A673 (cell line): Measurements from ENCODE around the gene BUD31. TPM values are rescaled to one million over a fixed set of nuclear protein-coding genes. Genes with fewer than 3 reads are reported as not detected.

Experiments used
- BruUV-seq: library from RNA; stranded (reverse); fragments of 400-500 nt; replicated peaks from 2 replicates; lab custom pipeline; 2021; lab: Mats Ljungman, UMichigan
- CTCF ChIA-PET: fragments of 300-600 bp; sonication (Branson Sonifier 250); formaldehyde crosslinking; loops from one replicate; lab custom pipeline; 2022; ENCODE audit warnings: antibody characterized with exemption; lab: Charles Lee
- POLR2A ChIA-PET: fragments of 300-600 bp; sonication (Branson Sonifier 250); formaldehyde crosslinking; loops from one replicate; lab custom pipeline; 2022; ENCODE audit warnings: antibody characterized with exemption; ENCODE audit not compliant: low non-redundant PET; lab: Charles Lee
- DNase-seq: peaks from one replicate; pipeline ENCODE4 v3.0.0-alpha.2; 2015; ENCODE audit warnings: low spot score
- H3K27ac ChIP-seq: fragments of 200-600 bp; sonication (generic); 2 replicates; pipeline ENCODE4 v1.5.1; 2016; ENCODE audit warnings: mixed run types, low read depth, mild to moderate bottlenecking, mixed read lengths, antibody characterized with exemption, low read length; ENCODE audit not compliant: poor library complexity, severe bottlenecking
- H3K27me3 ChIP-seq: fragments of 200-600 bp; sonication (generic); replicated peaks from 2 replicates; pipeline ENCODE4 v1.6.1; 2017; ENCODE audit warnings: mixed run types, low read depth, mild to moderate bottlenecking, mixed read lengths, antibody characterized with exemption, low read length; ENCODE audit not compliant: insufficient read depth, poor library complexity
- H3K36me3 ChIP-seq: fragments of 200-600 bp; sonication (generic); 2 replicates; pipeline ENCODE4 v1.6.1; 2016; ENCODE audit warnings: mixed run types, mild to moderate bottlenecking, mixed read lengths, antibody characterized with exemption, low read length; ENCODE audit not compliant: insufficient read depth, poor library complexity, severe bottlenecking
- H3K4me1 ChIP-seq: fragments of 200-600 bp; sonication (generic); 2 replicates; pipeline ENCODE4 v1.6.1; 2017; ENCODE audit warnings: mixed run types, mild to moderate bottlenecking, mixed read lengths, antibody characterized with exemption, low read length; ENCODE audit not compliant: insufficient read depth, poor library complexity, severe bottlenecking
- H3K4me3 ChIP-seq: fragments of 200-600 bp; sonication (generic); 2 replicates; pipeline ENCODE4 v1.5.1; 2016; ENCODE audit warnings: low read depth, mixed run types, mild to moderate bottlenecking, mixed read lengths, low read length; ENCODE audit not compliant: poor library complexity, severe bottlenecking
- H3K9me3 ChIP-seq: fragments of 200-600 bp; sonication (generic); 2 replicates; pipeline ENCODE4 v1.6.1; 2016; ENCODE audit warnings: mixed run types, low read depth, mild to moderate bottlenecking, mixed read lengths, antibody characterized with exemption, low read length; ENCODE audit not compliant: poor library complexity, severe bottlenecking
- EZH2 ChIP-seq: fragments of 200-600 bp; sonication (generic); IDR thresholded peaks from 2 replicates; pipeline ENCODE4 v1.6.1; 2017; ENCODE audit warnings: borderline replicate concordance, low read depth, mild to moderate bottlenecking, mixed read lengths, antibody characterized with exemption, low read length; ENCODE audit not compliant: poor library complexity, severe bottlenecking
- intact Hi-C: fragments of 100-400 bp; cut with micrococcal nuclease; formaldehyde crosslinking; loops from one replicate; pipeline ENCODE4 v1.10.0; 2022; ENCODE audit not compliant: unreplicated experiment
- total RNA-seq: library from RNA; stranded (reverse); gene quantifications from 2 replicates; pipeline ENCODE4 v1.2.3, GENCODE V29; 2021
- TF ChIP-seq, protein P1 (sequence below): fragments of 300-800, 200-600 bp; sonication (generic); conservative IDR thresholded peaks from 2 replicates; pipeline ENCODE4 v1.5.1; 2017; ENCODE audit warnings: low read depth, mild to moderate bottlenecking, antibody characterized with exemption, low read length, moderate library complexity, mixed read lengths

The BUD31 gene
- total RNA-seq, 1 experiment from 2014 or later = 194 TPM

DNA sequence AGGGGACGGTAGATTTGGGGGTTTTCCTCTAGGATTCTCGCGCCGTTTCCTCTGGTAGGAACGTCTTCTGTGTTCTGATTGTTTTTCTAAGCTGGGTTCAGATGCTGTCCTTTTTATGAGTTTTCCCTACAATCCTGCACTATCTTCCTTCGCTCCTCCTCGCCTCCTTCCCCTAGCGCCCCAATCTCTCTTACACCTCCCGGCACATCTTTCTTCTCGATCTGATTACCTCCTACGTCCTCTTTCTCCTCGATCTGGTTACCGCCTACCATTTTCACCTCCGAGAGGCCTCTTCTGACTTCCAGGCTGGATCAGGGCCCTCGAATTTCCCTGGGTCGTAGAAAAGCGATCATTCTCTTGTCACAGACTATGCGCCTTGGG is 413 bp downstream of the BUD31 start:
- no peak for DNase-seq
- Histone ChIP-seq H3K9me3 (no peaks in the 10 kb centered on the region), H3K4me1 (peaks cover 22% of the 10 kb centered on the region), H3K27ac (peak overlapping the region; percentile 99), H3K4me3 (peak overlapping the region; percentile 97), H3K36me3 (peaks cover 44% of the 10 kb centered on the region), H3K27me3 (no peaks in the 10 kb centered on the region)
- no peak for TF ChIP-seq EZH2
- TF ChIP-seq, protein P1, sequence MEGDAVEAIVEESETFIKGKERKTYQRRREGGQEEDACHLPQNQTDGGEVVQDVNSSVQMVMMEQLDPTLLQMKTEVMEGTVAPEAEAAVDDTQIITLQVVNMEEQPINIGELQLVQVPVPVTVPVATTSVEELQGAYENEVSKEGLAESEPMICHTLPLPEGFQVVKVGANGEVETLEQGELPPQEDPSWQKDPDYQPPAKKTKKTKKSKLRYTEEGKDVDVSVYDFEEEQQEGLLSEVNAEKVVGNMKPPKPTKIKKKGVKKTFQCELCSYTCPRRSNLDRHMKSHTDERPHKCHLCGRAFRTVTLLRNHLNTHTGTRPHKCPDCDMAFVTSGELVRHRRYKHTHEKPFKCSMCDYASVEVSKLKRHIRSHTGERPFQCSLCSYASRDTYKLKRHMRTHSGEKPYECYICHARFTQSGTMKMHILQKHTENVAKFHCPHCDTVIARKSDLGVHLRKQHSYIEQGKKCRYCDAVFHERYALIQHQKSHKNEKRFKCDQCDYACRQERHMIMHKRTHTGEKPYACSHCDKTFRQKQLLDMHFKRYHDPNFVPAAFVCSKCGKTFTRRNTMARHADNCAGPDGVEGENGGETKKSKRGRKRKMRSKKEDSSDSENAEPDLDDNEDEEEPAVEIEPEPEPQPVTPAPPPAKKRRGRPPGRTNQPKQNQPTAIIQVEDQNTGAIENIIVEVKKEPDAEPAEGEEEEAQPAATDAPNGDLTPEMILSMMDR = no peak
- intact Hi-C loops = no loop called here
- POLR2A ChIA-PET = interaction anchor here (0.5 to 0.8 kb wide), 3 partner anchors 14 to 149 kb away, joined by 3 read pairs; partner anchors contain the start of gene ZNF655
- CTCF ChIA-PET = no interaction called here
- BruUV-seq = TSS peak; percentile 39

GRCh38 chr7:99409806-99410205 is 1.0 kb downstream of the BUD31 start:
- POLR2A ChIA-PET = no interaction called here
- BruUV-seq = no TSS peak

GRCh38 chr7:99410635-99411034 is 1.9 kb downstream of the BUD31 start:
- BruUV-seq = no TSS peak
- intact Hi-C loops = no loop called here
- ChIA-PET POLR2A (interaction anchor here (0.6 kb wide), 1 partner anchor 12 kb away, joined by 3 read pairs; no protein-coding TSS in a partner anchor), CTCF (no interaction called here)
- Histone ChIP-seq H3K9me3 (no peaks in the 10 kb centered on the region), H3K4me3 (no peak overlapping the region), H3K4me1 (peaks cover 22% of the 10 kb centered on the region), H3K27me3 (no peaks in the 10 kb centered on the region), H3K36me3 (peaks cover 50% of the 10 kb centered on the region), H3K27ac (peak overlapping the region; percentile 99)
- no peak for DNase-seq
- TF ChIP-seq EZH2 = no peak
- TF ChIP-seq, protein P1 = no peak

More at GRCh38 chr7:99409806-99410205, 1.0 kb downstream of the BUD31 start:
- Histone ChIP-seq H3K4me1 (peaks cover 22% of the 10 kb centered on the region), H3K36me3 (peaks cover 44% of the 10 kb centered on the region), H3K4me3 (peak overlapping the region; percentile 97), H3K27ac (peak overlapping the region; percentile 99), H3K9me3 (no peaks in the 10 kb centered on the region), H3K27me3 (no peaks in the 10 kb centered on the region)
- no peak for DNase-seq
- intact Hi-C loops = no loop called here
- no peak for TF ChIP-seq EZH2
- TF ChIP-seq, protein P1 = no peak
- CTCF ChIA-PET = no interaction called here
